Right lobe of liver (tissue), 4 donors: ENCODE measurements around the gene NCAM2.

Experiments used
- POLR2A ChIP-seq: fragments of 450-650 bp; IDR thresholded peaks from one replicate; pipeline ENCODE4 v1.6.1; 2017; ENCODE audit warnings: antibody characterized with exemption, mild to moderate bottlenecking
- TF ChIP-seq, protein P1 (sequence below), 4 donors: fragments of 200-600 bp in 3 of 4; fragments of 450-650 bp in 1 of 4; IDR thresholded peaks; one replicate each; pipeline versions ENCODE4 v1.5.1 to v1.8.0; 2016 to 2022; ENCODE audit warnings: antibody characterized with exemption in 4 of 4, mild to moderate bottlenecking in 2 of 4
- donor health status: DM: no; HTN: no; CAD: no.
- donor health status: DM: no; HTN: no; CAD: no.
- donor health status: DM: no; HTN: yes; CAD: no.

DNA sequence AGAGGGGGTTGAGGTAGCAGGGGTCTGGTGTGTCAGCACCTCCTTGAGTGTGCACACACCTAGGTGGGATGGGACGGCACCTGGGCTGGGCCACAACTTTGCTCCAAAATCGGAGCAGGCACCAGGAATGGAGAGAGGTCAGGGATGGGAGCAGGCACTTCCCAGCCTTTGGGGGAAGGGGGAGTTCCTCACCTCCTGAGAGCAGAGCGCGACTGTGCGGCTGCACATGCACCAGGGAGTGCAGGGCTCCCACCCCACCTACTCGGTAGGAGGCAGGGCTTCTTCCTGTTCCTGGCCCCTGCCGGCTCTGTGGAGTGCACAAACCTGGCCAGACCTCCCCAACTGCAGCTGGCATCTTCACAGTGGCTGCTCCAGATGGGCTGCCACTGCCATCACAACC, 399.3 kb downstream of the NCAM2 start:
- TF ChIP-seq, protein P1, sequence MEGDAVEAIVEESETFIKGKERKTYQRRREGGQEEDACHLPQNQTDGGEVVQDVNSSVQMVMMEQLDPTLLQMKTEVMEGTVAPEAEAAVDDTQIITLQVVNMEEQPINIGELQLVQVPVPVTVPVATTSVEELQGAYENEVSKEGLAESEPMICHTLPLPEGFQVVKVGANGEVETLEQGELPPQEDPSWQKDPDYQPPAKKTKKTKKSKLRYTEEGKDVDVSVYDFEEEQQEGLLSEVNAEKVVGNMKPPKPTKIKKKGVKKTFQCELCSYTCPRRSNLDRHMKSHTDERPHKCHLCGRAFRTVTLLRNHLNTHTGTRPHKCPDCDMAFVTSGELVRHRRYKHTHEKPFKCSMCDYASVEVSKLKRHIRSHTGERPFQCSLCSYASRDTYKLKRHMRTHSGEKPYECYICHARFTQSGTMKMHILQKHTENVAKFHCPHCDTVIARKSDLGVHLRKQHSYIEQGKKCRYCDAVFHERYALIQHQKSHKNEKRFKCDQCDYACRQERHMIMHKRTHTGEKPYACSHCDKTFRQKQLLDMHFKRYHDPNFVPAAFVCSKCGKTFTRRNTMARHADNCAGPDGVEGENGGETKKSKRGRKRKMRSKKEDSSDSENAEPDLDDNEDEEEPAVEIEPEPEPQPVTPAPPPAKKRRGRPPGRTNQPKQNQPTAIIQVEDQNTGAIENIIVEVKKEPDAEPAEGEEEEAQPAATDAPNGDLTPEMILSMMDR (IDR thresholded peaks at IDR 0.05), result no peak
- TF ChIP-seq POLR2A, result no peak
